LoVo (cell line): Measurements from ENCODE around the gene C22orf23.
"Not testable (repeated sequence)": the region's sequence is repeated elsewhere in the genome, so short reads cannot be mapped to it uniquely, and the experiment has no call there.

Experiments used
- DNase-seq: peaks from one replicate; pipeline ENCODE4 v3.0.0-alpha.2; 2016; ENCODE audit warnings: low spot score

Gene C22orf23

DNA sequence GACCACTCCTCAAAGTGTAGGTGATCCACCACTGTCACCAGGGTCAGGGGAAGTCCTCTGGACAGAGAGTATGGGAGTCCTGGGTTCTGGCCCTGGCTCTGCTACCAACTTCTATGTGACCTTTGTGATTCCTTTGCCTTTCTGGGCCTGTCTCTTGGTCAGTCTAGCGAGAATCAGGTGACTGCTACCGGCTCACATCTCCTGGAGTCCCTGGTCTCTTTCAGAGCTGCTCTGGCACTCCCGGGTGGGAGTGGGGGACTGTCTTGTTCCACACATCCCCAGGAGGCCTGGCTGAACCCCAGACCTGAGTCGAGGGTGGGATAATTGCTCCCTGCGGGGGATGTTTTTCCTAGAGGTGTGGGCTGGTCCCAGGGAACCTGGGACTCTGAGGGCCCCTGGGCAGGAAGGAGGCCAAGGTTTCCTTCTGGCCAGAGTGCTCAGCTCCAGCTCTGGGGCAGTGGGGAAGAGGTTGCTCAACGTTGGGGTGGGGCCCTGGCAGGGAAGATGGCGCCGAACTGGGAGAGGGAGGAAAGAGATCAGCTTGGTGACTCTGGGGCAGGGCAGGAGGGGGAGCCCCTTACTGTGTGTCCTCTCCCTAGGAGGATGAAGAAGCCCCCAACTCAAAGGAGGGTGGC is 28.9 kb upstream of the C22orf23 start:
- no peak for DNase-seq

DNA sequence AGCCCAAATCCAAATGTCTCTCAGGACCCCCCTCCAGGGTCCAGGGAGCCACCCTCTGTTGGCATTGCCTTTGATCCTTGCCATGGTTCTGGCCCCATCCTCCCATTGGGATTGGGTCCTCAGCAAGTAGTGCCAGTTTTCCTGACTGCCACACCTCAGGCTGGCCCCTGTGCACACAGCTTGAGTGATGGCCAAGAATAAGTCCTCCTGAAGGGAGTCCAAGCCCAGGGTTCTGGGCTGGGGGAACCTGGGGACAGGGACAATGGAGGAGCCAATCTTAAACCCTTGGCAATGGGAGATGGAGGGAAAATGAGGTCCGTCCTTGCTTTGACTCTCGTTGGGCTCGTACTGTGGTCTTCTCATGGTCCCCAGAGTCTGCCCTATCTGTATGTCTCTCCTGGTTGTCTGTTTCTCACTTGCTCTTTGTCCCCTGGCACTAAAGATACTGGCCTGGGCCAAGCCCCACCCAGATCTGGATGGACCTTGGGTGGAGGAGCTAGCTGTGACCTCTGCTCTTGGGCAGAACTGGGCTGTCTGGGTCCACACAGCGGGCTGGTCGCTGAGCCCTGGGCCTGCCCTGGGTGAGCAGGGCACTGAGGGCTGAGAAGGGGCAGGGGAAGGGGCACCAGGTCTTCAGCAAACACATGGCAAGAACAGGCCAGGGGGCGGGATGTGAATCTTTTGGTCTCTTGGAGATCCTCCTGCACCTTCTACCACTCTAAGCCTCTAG is 28.0 kb upstream of the C22orf23 start:
- DNase-seq, result no peak

DNA sequence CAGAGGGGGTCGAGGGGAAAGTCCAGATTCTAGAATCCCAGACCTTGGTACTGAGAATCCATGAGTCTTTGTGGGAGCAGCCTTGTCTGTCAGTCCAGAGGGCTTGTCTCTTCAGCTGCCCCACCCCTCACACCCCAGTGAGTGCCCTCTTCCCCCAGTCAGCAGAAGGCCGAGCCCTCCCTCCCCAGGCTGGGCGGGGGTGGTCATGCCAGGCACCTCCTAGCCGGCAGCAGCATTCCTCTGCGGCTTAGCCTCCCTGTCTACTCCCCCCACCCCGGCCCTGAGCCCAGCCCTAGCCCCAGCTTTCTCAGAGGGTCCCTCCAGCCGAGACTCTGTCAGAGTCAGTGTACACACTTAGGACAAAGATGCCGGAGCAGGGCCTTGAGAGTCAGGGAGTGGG is 26.4 kb upstream of the C22orf23 start:
- DNase-seq, result no peak

DNA sequence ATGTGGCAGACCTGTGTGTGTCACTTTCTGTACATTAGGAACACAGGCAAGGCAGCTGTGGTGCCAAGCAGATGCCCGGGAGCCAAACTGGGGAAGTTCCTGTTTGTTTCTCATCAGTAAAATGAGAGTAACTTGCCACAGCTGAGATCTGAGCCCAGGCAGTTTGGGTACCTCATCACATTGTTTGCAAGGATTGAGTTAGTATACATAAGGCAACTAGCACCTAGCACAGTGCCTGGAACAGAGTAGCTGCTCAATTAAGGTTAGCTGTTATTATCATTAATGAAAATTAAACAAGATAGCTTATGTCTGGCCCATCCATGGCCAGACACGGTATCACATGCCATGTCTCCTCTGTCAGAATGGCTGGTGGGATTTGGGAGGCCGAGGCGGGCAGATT is 23.1 kb upstream of the C22orf23 start:
- no peak for DNase-seq

DNA sequence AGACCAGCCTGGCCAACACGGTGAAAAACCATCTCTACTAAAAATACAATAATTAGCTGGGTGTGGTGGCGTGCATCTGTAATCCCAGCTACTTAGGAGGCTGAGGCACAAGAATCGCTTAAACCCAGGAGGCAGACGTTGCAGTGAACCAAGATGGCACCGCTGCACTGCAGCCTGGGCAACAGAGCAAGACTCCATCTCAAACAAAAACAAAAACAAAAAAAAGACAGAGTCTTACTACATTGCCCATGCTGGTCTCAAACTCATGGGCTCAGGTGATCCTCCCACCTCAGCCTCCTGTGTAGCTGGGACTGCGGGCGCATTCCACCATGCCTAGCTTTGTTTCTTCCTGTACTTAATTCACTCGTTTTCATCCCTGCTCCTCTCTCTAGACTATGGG is 22.6 kb upstream of the C22orf23 start:
- not testable (repeated sequence) for DNase-seq

DNA sequence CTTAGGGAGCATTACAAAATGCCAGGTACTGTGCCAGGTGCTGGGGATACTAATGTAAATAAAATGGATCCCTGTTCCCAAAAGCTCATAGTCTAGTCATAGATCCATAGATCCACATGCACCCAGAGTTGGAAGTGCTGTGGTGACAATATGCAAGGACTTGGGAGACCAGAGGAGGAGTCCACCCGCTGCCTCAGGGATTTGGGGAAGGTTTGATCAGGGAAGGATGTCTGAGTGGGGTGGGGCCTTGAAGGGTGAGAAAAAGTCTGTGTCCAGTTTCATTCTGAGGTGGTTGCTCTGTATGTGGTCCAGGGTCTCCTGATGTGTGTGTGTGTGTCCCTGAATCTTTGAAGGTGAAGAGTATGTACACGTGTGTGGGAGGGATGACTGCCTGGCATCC is 21.8 kb upstream of the C22orf23 start:
- DNase-seq, result no peak

DNA sequence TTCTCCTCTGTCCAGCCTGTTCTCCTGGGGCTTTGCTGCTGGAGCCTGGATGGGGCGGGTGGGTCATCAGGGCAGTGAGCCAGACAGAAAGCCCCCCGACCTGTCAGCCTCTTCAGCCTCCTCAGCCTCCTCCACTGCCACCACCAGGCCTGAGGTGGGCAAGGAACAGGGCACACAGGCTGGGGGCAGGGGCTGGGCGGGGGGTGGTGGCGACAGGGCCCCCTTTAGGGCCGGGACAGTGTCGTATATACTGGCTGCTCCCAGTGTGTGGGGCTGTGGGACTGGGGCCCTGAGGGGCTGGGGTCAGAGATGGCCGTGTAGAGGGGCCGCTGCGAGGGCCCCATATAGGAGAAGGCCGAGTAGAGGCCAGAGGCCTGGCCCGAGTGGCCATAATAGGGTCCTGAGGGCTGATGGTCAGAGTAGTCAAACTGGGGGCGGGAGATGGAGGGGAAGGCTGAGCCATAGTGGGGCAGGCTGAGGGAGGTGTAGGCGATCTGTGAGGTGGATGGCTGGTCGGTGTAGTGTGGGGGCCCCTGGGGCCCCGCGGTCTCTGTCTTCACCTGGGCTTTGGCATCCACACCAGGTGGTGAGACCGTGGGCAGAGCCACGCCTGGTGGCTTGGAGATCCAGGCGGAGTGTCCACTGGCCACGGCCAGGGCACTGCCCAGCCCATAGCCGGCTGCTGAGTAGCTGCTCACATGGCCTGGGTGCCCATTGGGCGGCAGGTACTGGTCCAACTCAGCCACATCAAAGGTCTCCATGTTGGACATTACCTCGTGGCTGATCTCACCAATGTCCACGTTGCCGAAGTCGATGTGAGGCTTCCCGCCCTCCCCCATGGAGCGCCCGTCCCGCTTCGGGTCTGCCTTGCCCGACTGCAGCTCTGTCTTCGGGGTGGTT is 20.1 kb upstream of the C22orf23 start:
- no peak for DNase-seq

DNA sequence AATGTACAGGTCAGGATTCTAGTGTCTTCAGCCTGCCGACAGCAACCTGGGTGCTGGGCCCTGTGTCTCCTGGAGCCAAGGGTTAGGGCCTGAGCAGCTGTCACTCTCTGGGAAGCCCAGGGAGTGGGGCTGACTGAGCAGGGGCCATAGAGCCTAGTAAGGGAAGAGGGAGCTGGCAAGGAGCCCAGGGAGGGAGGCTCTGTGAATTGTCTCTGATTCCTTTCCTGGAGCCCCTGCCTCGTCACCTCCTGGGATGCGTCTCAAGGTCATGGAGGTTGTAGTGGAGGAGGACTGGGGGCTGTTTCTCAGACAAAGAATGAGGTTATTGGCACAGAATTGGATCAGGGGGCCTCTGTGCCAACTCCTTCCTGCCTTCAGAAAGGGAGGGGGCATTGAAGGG is 19.1 kb upstream of the C22orf23 start:
- DNase-seq, result no peak

DNA sequence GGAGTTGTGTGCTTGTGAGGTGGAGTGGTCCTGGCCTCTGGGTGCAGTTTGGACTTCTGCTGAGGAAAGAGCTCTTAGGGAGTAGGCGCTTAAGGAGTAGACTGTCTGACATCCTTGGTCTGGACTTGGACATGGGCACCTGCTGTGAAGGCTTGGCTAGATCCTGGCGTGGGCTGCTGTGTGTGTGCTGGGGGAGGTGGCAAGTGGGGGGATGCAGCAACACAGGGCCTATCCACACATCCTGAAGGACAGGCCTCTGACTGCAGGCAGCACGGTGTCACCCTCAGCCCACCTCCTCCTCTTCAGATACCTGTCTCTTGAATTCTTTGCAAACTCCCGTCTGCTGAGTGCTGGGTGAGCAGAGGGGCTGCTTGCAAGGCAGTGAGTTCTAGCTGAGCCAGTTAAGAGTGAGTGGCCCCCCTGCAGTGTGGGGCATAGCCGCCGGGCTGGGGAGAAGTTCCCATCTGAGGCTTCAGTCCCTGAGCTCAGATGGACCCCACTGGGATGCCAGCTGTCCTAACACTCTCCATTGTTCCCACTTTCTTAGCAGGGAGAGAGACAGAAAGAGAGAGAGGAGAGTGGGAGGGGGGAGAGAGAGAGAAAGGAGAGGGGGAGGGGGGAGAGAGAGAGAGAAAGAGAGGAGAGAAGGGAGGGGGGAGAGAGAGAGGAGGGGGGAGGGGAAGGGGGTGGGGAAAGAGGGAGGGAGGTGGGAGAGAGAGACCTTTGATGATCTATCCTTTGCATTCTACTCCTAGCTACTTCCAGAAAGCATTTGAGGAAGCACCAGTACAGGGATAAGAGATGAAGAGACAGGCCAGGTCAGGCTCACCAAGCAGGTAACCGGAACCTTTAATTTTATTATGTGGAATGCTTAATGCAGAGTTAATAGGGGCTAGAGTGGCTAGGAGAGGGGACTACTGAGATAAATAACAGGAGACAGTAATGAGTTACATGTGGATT is 18.4 kb upstream of the C22orf23 start:
- no peak for DNase-seq

DNA sequence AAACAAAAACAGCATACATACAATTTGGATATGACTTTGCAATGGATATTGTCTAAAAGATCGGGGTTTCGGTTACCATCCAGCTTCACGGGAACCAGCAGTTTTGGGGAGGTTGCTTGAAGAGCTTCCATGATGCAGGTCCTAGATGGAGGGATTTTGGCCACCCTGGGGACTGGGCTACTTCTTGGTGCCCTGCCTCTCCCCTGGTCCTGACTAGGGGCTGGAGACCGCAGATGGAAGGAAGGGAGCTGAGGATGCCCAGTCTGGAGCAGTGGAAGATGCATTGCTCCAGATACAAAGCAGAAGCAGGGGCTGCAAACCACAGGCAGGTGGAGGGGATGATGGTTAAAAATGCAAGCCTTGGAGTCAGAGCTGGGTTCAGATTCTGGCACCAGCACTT is 17.5 kb upstream of the C22orf23 start:
- no peak for DNase-seq

DNA sequence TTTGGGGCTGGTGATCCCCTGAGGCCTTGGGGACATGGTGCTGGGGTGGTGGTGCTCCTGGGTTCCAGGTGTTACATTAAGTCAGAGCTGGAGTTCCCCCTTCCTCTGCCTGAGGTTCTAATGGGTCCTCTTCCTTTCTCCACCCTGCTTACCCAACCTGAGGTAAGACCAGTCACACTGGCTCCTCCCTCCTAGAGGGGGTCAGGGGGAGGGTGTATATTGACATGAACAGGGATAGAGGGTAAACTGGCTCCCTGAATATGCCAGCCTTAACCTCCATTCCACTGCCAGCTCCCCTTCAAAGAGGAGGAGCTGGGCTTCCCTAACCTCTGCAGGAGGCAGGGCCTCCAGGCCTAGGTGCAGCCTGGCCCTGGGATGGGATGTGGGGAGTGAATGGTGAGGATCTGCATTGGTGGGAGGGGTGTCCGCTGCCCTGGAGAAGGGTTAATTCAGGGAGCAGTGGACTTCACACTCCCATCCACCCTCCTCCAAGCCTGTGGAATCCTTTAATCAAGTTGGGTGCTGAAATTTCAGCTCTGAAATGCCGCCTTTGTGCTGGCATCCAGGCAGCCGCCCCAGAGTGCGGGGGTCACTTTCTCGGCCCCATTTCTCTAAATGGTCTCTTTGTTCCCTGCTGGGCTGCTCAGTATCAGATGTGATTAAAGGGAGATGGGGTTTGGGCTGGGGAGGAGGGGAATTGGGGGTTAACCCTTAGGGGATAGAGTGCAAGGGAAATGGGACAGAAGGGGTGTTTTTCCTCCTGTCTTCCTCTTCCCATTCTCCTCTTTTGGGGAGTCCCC is 15.3 kb upstream of the C22orf23 start:
- DNase-seq, result no peak

DNA sequence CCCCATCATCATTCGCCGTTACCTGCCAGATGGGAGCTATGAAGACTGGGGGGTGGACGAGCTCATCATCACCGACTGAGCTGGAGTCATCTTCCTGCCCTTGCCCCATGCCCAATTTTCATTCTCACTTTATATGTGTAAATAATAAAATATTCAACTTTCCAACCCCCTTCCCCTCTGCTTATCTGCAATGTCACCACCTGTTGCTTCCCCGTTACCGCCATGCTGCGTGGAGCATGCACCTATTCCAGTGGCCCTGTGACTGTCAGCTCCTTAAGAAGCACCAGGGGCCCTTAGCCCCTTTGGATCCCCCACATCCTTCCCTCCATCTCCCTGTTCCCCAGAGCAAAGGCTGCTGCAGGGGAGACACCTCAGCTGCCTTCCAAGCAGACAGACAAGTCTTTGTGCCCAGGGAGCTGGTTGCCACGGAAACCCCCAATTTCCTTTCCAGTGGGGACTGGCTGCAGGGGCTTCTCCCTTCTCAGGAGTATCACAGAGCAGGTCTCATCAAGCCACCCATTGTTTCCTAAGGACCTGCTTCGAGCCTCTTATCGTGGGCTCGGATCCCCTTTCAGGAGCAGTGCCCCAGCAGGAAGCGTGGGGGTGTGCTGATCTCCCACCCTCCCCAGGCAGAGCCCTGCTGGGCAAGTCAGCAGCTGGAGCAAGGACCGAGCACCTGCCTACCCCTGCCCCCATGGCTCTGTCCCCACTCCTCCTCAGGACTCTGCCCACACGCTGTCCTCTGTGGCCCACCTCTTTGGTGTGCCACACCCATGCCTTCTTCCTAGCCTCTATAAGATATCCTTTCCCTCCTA is 14.4 kb upstream of the C22orf23 start:
- DNase-seq, result no peak

DNA sequence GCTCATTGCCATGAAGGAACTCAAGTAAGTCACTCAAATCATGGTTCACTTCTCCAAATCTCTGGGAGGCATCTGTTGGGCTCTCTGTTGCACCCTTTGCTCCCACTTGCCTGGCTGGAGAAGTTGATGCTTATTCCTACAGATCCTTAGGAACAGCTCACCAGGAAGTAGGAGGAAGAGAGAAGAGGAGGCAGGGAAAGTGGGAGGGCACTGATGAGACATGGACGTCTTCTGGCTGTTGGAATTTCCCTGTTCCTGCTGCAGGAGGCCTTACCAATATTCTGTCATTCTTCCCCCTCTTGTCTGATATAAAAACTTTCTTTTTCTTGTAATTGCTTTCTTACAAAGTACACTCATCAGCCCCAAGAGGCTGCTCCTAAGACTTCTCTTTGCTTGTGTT is 13.7 kb upstream of the C22orf23 start:
- DNase-seq, result no peak

DNA sequence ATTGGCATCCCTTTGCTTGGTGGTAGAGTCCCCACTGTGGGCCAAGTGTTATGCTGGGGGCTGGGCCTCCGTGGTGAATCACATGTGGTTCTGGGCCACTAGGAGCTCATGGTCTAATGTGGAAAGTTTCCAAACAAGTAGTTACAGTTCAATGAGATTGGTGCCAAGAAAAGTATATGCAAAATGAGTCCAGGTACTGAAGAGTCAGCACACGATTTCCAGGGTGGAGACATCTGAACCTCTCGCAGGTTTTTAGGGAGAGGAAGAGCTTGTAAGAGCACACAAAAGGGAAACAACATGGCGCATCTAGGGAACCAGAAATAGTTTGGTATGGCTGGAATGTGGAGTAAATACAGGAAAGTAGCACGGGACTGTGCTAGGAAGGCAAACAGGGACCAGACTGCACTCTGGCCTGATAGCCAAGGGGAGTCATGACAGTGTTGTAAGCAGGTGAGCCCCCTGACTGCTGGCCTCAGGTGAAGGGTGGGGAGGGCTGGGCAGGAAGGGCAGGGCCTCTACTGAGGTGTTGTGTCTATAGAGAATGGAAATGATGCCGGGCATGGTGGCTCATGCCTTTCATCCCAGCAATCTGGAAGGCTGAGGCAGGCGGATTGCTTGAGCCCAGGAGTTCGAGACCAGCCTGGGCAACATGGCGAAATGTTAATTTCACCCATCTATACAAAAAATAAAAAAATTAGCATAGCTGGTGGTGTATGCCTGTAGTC is 12.7 kb upstream of the C22orf23 start:
- DNase-seq, result no peak

DNA sequence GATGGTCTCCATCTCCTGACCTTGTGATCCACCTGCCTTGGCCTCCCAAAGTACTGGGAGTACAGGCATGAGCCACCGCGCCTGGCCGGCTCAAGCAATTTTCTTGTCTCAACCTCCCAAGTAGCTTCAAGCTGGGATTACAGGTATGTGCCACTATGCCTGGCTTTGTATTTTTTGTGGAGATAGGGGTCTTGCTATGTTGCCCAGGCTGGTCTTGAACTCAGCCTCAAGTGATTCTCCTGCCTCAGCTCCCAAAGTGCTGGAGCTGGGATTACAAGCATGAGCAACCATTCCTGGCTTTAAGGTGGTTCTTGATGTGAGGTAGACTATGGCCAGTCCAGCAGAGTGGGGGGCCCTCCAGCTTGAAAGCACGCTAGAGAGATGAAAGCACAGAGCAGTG is 7.7 kb upstream of the C22orf23 start:
- DNase-seq, result no peak

DNA sequence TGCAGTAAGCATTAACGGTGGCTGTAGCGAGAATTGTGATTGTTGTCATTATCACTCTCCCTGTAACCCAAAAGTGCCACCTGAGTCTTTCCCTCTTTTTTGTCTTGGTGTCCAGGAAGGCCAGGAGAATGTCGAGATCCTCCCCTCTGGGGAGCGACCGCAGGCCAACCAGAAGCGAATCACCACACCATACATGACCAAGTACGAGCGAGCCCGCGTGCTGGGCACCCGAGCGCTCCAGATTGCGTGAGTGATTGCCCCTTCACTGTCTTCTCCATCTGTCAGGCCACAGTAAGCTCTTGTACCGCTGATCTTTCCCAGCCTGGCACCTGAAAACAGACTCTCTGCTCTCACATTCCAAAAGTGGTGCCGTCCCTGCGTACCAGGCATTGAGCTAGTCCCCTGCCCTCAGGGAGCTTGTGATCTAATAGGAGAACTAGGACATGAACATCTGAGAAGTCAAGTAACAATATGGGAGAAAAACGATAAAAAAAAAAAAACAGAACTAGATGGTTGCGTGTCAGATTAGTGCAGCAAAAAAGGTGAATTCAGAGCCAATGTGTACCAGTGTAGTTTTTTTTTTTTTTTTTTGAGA is 5.9 kb upstream of the C22orf23 start:
- DNase-seq, result no peak

DNA sequence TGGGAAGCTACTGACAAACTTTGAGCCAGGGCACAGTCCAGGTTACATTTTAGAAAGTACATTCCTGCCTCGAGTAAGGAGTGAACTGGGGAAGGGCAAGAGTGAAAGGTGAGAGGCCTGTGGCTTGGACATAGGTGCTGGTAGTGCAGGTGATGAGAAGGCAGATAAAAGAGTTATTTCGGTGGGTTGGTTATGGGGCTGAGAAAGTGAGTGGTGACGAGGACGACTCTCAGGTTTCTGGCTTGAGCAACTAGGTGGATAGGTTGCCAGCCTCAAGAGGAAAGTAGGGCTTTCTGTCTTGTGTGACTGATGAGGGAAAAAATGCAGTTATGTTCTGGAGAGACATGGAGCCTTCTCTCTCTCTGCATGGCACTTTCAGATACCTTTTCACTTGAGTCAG is 3.8 kb upstream of the C22orf23 start:
- DNase-seq, result no peak

DNA sequence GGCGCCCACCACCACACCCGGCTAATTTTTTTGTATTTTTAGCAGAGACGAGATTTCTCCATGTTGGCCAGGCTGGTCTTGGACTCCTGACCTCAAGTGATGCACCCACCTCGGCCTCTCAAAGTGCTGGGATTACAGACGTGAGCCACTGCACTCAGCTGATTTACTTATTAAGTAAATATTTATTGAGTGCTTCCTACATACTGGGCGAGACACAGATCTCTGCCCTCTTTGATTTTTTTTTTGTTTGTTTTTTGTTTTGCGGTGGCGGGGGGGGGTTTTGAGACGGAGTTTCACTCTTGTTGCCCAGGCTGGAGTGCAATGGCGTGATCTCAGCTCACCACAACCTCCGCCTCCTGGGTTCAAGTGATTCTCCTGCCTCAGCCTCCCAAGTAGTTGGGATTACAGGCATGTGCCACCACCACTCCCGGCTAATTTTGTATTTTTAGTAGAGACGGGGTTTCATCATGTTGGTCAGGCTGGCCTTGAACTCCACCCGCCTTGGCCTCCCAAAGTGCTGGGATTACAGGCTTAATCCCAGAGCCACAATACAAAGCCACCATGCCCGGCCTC is 2.5 kb upstream of the C22orf23 start:
- DNase-seq, result not testable (repeated sequence)

DNA sequence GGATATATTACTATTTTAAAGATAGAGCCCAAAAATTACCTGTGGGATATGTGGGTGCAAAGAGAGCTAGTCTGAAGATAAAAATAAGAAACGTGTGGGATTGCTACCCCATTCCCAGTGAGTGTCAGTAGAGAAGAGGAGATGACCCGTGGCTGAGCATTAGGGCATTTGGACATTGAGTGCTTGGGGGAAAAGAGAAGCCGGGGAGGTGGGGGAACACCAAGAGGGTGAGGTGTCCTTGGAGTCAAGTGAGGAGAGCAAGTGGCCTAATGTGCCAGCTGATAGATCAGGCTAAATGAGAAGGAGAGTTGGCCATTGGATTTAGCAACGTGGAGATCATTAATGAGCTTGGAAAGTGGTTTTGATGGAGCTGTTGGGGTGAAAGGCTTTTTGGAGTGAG is 1.3 kb upstream of the C22orf23 start:
- DNase-seq, result no peak
